Panc1 (cell line): ENCODE results near the gene GOLGA8N. TPM values are rescaled to one million over a fixed set of nuclear protein-coding genes. Genes with fewer than 3 reads are reported as not detected.

Experiments
- ATAC-seq: fragments of 200-7000 bp; cut with Tn5 transposase; 2 replicates; pipeline ENCODE4 v1.9.1; 2020; ENCODE audit warnings: mild to moderate bottlenecking, moderate library complexity
- BruUV-seq: library from RNA; stranded (reverse); fragments of 400-500 nt; replicated peaks from 2 replicates; lab custom pipeline; 2021; lab: Mats Ljungman, UMichigan
- CTCF ChIA-PET: fragments of 300-600 bp; sonication (Branson Sonifier 250); formaldehyde crosslinking; loops from one replicate; lab custom pipeline; 2022; ENCODE audit warnings: antibody characterized with exemption; lab: Charles Lee
- POLR2A ChIA-PET: fragments of 300-600 bp; sonication (Branson Sonifier 250); formaldehyde crosslinking; loops from one replicate; lab custom pipeline; 2022; ENCODE audit warnings: antibody characterized with exemption; lab: Charles Lee
- DNase-seq: peaks from one replicate; pipeline ENCODE4 v3.0.0-alpha.2; 2010; ENCODE audit warnings: low read depth, low spot score
- H3K27ac ChIP-seq: 2 replicates; pipeline ENCODE4 v1.5.1; 2011; ENCODE audit warnings: mild to moderate bottlenecking, low read length, inconsistent platforms
- H3K27me3 ChIP-seq: fragments of 200-500 bp; sonication (Bioruptor generic); 2 replicates; pipeline ENCODE4 v1.6.0; 2014; ENCODE audit warnings: low read length, inconsistent platforms; ENCODE audit not compliant: control insufficient read depth, insufficient read depth
- H3K36me3 ChIP-seq: fragments of 200-500 bp; sonication (Bioruptor generic); 2 replicates; pipeline ENCODE4 v1.5.1; 2014; ENCODE audit warnings: inconsistent platforms, mild to moderate bottlenecking, low read length, moderate library complexity; ENCODE audit not compliant: control insufficient read depth, insufficient read depth
- H3K4me1 ChIP-seq: 2 replicates; pipeline ENCODE4 v1.5.1; 2011; ENCODE audit warnings: inconsistent platforms, mild to moderate bottlenecking, low read length, moderate library complexity; ENCODE audit not compliant: control insufficient read depth, insufficient read depth
- H3K4me3 ChIP-seq, 2 experiments: 2 replicates each; pipeline ENCODE4 v1.5.1; 2011 to 2012; ENCODE audit warnings: low read depth in 2 of 2, low read length in 2 of 2, mild to moderate bottlenecking in 2 of 2, inconsistent platforms in 1 of 2, moderate library complexity in 1 of 2
- H3K9me3 ChIP-seq: fragments of 200-500 bp; sonication (Bioruptor generic); 2 replicates; pipeline ENCODE4 v1.5.1; 2014; ENCODE audit warnings: low read depth, mild to moderate bottlenecking, inconsistent platforms, low read length, moderate library complexity; ENCODE audit not compliant: control insufficient read depth, insufficient read depth
- CTCF ChIP-seq: fragments of 450-650 bp; IDR thresholded peaks from 2 replicates; pipeline ENCODE4 v1.5.1; 2017; ENCODE audit warnings: mild to moderate bottlenecking
- POLR2AphosphoS5 ChIP-seq: IDR thresholded peaks from 2 replicates; pipeline ENCODE4 v1.6.1; 2012; ENCODE audit warnings: mild to moderate bottlenecking, low read depth, low read length, moderate library complexity
- SIN3A ChIP-seq: IDR thresholded peaks from 2 replicates; pipeline ENCODE4 v1.6.1; 2012; ENCODE audit warnings: low read depth, mild to moderate bottlenecking, low read length, moderate library complexity, borderline replicate concordance; ENCODE audit not compliant: insufficient read depth
- TCF7L2 ChIP-seq: IDR thresholded peaks from 2 replicates; pipeline ENCODE4 v1.6.1; 2011; ENCODE audit warnings: mild to moderate bottlenecking, low read depth, low read length, inconsistent platforms
- in situ Hi-C: cut with HindIII; loops from 2 replicates; pipeline ENCODE4 v1.10.0; 2016; ENCODE audit warnings: low sequenced_read_pairs, low pct_unique_long_range_greater_than_20kb
- intact Hi-C: fragments of 100-400 bp; cut with micrococcal nuclease; formaldehyde crosslinking; loops from one replicate; pipeline ENCODE4 v1.10.0; 2022; ENCODE audit not compliant: unreplicated experiment
- total RNA-seq: library from RNA; stranded (reverse); gene quantifications from one replicate; pipeline ENCODE4 v1.2.1, GENCODE V29; 2021; ENCODE audit not compliant: unreplicated experiment
- TF ChIP-seq, protein P1 (sequence below), 2 experiments: IDR thresholded peaks; 2 replicates each; pipeline ENCODE4 v1.6.1; 2011 to 2012; ENCODE audit warnings: low read depth in 2 of 2, control low read depth in 1 of 2, low read length in 1 of 2, mild to moderate bottlenecking in 1 of 2, moderate library complexity in 1 of 2; ENCODE audit not compliant: insufficient read depth in 1 of 2

GOLGA8N gene
- total RNA-seq, 1 experiment from 2014 or later, result 4.1 TPM

DNA sequence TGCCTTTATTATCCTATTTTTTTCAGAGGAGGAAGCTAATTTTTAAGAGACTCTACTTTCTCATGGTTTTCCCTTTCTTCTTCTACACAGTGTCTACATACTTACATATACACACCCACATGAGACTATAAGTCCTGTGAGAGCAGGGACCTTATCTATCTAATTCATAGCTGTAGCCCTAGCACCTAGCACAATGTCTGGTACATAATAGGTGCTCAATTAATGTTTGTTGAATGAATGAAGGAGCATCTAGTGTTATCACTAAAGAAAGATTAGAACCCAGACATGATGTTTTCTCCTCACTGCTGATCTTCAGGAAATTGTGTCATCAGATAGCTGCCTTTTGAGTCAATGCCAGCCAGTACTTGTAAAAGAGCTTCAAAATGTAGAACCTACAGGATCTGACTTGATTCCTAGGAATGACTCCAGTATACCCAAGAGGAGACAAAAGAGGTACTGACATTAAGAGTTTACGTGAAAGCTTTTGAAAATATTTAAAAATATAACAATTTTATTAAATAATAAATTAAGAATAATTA, 50.7 kb downstream of the GOLGA8N start:
- intact Hi-C loops (no loop called here), in situ Hi-C loops (no loop called here)
- Histone ChIP-seq H3K9me3 (no peaks in the 10 kb centered on the region), H3K27ac (no peak overlapping the region), H3K27me3 (no peaks in the 10 kb centered on the region), H3K4me3 (no peak overlapping the region), H3K36me3 (peaks cover 8% of the 10 kb centered on the region; the same call in 1 of the 2 replicates), H3K4me1 (no peaks in the 10 kb centered on the region)
- TF ChIP-seq POLR2AphosphoS5, result no peak
- TF ChIP-seq CTCF, result no peak
- TF ChIP-seq TCF7L2, result no peak
- TF ChIP-seq, protein P1, sequence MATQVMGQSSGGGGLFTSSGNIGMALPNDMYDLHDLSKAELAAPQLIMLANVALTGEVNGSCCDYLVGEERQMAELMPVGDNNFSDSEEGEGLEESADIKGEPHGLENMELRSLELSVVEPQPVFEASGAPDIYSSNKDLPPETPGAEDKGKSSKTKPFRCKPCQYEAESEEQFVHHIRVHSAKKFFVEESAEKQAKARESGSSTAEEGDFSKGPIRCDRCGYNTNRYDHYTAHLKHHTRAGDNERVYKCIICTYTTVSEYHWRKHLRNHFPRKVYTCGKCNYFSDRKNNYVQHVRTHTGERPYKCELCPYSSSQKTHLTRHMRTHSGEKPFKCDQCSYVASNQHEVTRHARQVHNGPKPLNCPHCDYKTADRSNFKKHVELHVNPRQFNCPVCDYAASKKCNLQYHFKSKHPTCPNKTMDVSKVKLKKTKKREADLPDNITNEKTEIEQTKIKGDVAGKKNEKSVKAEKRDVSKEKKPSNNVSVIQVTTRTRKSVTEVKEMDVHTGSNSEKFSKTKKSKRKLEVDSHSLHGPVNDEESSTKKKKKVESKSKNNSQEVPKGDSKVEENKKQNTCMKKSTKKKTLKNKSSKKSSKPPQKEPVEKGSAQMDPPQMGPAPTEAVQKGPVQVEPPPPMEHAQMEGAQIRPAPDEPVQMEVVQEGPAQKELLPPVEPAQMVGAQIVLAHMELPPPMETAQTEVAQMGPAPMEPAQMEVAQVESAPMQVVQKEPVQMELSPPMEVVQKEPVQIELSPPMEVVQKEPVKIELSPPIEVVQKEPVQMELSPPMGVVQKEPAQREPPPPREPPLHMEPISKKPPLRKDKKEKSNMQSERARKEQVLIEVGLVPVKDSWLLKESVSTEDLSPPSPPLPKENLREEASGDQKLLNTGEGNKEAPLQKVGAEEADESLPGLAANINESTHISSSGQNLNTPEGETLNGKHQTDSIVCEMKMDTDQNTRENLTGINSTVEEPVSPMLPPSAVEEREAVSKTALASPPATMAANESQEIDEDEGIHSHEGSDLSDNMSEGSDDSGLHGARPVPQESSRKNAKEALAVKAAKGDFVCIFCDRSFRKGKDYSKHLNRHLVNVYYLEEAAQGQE (IDR thresholded peaks at IDR 0.05; ENCODE audit: insufficient read depth in 1 of 2, low read depth in 2 of 2, low read length in 1 of 2), result no peak
- TF ChIP-seq SIN3A, result no peak
- BruUV-seq, result no TSS peak
- DNase-seq, result no peak
- ATAC-seq, result no peak
- POLR2A ChIA-PET, result no interaction called here
- CTCF ChIA-PET, result no interaction called here

- no peak overlapping the region for H3K27ac ChIP-seq
- ATAC-seq, result no peak
- ChIA-PET POLR2A (no interaction called here), CTCF (no interaction called here)
- no peak for DNase-seq
- H3K9me3 ChIP-seq, result no peaks in the 10 kb centered on the region
- no peaks in the 10 kb centered on the region for H3K27me3 ChIP-seq
- no TSS peak for BruUV-seq
- H3K36me3 ChIP-seq, result no peaks in the 10 kb centered on the region
- in situ Hi-C loops (no loop called here), intact Hi-C loops (no loop called here)
- no peaks in the 10 kb centered on the region for H3K4me1 ChIP-seq
- no peak overlapping the region for H3K4me3 ChIP-seq
- TF ChIP-seq, protein P1 (IDR thresholded peaks at IDR 0.05; ENCODE audit: insufficient read depth in 1 of 2, low read depth in 2 of 2, low read length in 1 of 2), result no peak
- TF ChIP-seq POLR2AphosphoS5 (no peak), TCF7L2 (no peak), CTCF (no peak), SIN3A (no peak)
Observed at GRCh38 chr15:32646291-32646690, 53.0 kb downstream of the GOLGA8N start.
